GM18502 (cell line): Measurements from ENCODE around the gene REV3L.

Experiments used
- ATAC-seq: cut with Tn5 transposase; IDR thresholded peaks from one replicate; pipeline ENCODE4 v1.9.1; 2021; ENCODE audit warnings: mild to moderate bottlenecking; ENCODE audit not compliant: unreplicated experiment, poor library complexity

The REV3L gene

DNA sequence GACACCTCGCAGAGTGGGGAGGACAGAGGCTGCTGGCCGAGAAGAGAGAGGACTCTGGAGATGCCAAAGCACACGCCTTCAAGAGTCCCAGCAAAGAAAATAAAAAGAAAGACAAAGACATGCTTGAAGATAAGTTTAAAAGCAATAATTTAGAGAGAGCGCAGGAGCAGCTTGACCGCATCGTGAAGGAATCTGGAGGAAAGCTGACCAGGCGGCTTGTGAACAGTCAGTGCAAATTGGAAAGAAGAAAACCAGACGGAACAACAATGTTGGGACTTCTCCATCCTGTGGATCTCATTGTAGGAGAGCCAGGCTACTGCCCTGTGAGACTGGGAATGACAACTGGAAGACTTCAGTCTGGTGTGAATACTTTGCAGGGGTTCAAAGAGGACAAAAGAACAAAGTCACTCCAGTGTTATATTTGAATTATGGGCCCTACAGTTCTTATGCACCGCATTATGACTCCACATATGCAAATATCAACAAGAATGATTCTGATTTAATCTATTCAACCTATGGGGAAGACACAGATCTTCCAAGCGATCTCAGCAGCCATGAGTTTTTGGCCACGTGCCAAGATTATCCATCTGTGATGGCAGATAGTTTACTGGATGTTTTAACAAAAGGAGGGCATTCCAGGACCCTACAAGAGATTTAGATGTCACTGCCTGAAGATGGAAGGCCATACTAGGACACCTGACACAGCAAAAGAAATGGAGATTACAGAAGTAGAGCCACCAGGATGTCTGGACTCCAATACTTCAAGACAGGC is 52.2 kb downstream of the REV3L start:
- no peak for ATAC-seq

DNA sequence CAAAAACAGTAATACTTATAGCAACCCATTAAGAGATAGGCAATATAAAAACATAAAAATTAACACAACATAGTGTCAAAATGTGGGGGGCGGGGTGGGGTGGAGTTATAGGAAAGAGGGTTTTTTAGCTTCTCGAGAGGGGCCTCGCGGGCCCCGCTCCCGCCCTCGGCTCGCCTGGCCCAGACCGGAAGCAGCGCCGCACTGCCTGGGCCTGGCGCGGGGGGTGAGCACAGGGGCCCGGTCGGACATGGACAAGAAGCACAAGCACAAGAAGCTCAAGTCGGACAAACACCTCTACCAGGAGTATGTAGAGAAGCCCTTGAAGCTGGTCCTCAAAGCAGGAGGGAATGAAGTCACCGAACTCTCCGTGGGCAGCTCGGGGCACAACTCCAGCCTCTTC is 53.4 kb downstream of the REV3L start:
- no peak for ATAC-seq

DNA sequence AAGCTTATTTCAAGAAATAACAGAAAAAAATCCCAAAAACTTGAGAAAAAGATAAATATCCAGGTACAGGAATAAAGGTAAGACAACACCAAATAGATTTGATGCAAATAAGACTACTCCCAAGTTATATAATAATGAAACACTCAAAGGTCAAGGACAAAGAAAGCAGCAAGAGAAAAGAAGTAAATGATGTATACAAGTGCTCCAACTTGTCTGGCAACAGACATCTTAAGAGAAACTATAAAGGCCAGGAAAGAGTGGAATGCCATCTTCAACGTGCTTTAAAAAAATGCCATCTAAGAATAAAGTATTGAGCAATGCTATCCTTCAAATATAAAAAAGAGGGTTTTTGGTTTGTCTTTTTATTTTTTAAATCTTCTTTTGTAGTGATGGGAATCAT is 54.2 kb downstream of the REV3L start:
- ATAC-seq = no peak

GRCh38 chr6:111427341-111428116 is 55.5 kb downstream of the REV3L start:
- ATAC-seq = peak; percentile 75

DNA sequence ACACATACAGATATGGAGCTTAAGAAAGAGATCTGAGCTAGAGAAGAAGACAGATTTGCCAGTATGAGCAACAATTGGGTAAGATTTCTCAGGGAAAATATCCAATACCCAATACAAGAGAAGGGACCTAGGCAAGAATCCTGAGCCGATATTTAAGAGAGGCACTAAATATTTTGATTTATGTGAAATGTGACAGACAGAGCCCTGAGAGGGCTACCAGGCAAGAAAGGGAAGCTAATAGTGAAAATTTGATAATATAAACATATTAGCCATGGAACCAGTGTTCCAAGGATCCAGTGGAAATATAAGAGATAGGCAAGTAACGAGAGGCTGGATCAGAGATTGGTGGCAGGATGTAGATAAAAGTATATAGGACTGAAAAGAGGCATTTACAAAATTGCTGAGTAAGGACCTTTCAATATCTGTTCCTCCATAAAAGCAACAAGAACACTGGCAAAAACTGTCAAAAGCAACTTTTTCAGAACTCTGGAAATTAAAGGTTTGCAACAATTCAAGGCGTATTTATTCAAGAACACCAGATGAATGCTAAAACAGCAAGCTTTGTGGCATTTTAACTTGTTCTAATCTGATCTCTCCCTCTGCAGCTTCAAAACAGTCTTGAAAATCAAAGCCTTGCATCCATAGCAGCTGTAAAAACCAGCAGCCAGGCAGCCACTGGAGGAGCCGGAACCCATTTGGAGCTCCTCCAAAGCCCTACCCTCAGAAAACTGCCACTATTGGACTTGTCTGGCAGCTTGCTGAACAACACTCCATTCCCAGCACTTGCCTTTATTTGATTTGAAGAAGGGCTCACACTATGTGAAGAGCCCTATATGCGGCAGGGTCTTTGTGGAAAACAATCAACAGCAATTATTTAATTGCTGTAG is 58.8 kb downstream of the REV3L start:
- no peak for ATAC-seq

GRCh38 chr6:111423055-111423633 is 59.9 kb downstream of the REV3L start:
- ATAC-seq = peak; percentile 44

DNA sequence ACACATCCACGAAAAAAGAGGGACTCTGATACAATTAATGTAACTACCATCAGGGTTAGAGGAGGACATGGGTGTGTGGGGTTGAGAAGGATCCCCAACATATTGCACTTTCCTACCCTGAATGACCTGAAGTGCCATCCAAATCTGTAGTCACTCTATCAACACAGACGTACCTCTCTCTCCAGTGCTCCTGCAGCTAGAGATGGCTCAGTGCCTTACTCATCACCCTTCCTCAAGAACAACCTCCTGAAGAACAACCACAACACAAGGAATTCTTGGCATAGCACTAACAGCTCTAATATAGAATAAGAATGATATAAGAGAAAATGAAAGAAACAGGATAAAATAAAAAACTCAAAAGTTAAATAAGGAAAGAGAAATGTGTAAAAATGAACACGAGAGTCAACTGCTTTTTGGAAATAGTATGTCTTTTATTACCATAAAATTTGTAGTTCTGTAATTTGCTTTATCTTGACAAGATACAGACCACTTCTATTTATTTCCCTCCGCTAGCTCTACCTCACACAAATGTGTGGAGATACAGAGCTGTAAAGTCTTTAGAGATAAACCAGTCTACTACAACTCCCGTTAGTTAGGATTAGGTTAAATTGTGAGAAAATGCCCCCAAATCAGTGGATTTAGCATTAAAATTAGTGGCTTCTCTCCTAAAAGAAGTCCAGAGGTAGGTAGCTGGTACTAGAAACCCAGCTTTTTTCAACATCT is 63.9 kb downstream of the REV3L start:
- no peak for ATAC-seq

DNA sequence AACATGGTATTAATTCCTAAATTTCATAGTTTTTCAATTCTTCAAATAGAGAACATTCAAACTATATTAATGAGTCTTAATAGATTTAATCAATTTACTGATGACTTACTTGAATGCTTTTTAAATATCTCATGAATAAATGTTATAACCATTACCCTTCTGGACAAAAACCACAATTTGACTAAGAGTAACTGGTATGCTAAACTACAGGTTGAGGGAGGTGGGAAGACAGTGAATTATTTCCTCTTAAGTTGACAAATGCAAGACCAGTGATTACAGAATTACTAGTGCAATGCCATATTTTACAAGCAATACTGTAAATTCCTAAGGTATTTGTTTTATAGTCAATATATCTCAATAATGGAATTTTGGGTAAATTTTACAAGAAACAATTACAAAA is 65.1 kb downstream of the REV3L start:
- ATAC-seq = no peak

DNA sequence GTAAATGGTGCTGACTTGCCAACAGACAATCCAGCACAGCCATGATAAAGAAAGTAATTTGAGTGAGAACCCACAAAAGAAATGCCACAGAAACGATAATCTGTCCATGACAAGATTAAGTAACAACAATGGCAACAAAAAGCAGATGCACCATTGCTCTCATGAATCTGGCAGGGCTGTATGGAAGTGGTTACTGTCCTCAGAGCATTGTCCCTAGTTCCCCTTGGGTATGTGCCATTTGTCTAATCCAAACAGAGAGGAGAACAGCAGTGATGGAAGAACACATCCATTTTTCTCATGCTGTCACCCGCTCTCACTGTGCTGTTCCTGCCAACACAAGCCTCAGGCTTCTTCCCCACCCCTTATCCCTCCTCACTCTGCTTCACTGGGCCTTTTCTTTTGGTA is 65.8 kb downstream of the REV3L start:
- ATAC-seq = no peak

GRCh38 chr6:111416529-111416928 is 66.5 kb downstream of the REV3L start:
- ATAC-seq = no peak

- no peak for ATAC-seq
Measured at GRCh38 chr6:111414373-111414772, 68.6 kb downstream of the REV3L start.

DNA sequence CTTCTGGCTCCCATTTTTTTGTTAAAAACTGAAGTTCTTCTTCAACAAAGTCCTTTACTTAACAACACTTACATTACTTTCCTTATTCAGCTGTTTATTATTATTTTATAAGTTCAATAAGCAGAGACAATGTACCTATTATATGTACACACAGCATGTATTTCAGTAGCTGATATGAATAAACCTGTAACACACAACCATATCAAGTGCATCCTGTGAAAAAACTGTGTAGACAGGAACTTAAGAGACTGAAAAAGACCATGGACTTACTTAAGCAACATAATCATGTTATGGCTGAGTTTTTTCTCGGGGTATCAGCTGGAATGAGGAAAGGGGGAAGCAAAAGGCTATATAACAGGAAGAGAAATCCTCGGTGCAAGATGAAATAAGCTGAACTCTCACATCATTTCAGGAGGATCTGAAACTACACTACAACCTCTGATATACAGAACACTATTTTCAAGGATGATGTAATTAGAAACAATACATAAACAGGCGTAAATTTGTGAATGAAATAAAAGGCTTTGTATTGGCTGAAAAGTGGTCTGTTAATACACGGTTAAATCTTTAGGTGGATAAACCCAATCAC is 70.9 kb downstream of the REV3L start:
- ATAC-seq = peak; percentile 76

- ATAC-seq = no peak
Measured at GRCh38 chr6:111411046-111411445, 72.0 kb downstream of the REV3L start.

DNA sequence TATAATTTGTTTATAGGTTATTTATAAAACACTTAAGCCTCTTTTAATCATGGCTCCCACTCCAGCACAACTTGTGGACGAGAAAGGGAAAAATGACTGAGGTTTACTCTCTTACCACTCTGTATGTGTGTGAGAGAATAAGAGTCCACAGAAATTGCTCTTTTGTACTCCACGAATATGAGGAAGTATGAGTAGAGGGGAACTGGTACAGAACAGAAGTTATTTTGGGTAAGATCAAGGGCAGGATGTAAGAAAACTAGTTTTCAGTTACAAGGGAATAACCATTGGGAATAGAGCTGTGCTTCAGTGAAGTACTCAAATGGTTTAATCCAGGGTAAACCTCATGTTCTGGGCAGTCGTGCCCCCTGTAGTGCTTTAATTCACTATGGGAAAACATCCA is 72.6 kb downstream of the REV3L start:
- no peak for ATAC-seq

DNA sequence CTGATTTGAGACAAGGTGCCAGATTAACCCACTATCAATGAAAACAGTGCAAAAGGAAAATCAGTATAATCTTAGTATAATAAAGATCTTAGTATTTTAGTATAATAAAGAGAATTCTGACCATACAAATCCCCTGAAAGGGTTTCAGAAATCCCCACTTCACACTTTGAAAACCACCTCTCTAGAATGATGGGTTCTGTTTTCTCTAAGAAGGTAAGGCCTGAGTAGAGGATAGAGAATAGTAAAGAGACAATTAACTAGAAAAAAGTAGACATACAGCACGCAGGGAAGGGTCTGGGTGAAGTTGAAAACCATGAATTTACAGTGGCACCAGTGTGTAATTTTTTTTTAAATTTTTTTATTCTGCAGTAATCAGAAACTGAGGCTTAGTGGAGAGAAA is 73.6 kb downstream of the REV3L start:
- no peak for ATAC-seq

GRCh38 chr6:111407686-111408085 is 75.3 kb downstream of the REV3L start:
- no peak for ATAC-seq

DNA sequence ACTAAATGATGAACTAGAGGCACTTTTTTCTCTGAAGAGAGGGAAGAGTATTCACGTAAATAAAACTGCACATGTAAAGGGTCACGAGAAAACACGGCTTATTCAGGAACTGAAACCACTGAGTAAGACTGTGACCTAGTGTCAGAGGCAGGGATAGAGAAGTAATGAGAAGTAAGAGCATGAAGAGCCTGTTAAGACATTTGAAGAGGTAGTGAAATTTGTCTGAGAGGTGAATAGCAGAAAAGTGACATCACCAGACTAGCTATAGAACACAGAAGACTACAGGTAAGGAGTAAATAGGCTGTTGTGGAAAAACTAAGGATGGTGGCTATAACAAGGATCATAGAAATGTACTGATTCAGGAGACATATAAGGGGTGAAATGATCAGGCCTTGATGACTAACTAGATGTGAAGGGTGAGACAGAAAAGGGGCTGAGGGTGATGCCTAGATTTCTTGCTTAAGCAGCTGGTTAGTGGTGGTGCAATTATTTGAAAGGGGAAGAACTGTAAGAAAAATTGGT is 76.8 kb downstream of the REV3L start:
- peak; percentile 98 for ATAC-seq

DNA sequence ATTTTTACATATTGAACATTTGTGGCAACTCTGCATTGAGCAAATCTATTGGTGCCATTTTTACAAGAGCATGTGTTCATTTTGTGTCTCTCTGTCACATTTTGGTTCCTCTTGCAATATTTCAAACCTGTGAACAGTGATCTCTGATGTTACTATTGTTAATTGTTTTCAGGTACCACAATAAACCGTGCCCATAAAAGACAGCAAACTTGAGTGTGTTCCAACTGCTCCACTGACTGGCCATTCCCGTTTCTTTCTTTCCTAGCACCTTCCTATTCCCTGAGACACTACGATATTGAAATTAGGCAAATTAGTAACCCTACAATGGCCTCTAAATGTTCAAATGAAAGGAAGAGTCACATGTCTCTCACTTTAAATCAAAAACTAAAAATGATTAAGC is 79.6 kb downstream of the REV3L start:
- ATAC-seq = no peak

- no peak for ATAC-seq
Measured at GRCh38 chr6:111399626-111400025, 83.4 kb downstream of the REV3L start.
